ENCODE results near the gene NR1H2. TPM values are rescaled to one million over a fixed set of nuclear protein-coding genes. Genes with fewer than 3 reads are reported as not detected.

Gene NR1H2
- total RNA-seq, 4 donors from 2014 or later = 45.3 to 115 (median 61.4) TPM

DNA sequence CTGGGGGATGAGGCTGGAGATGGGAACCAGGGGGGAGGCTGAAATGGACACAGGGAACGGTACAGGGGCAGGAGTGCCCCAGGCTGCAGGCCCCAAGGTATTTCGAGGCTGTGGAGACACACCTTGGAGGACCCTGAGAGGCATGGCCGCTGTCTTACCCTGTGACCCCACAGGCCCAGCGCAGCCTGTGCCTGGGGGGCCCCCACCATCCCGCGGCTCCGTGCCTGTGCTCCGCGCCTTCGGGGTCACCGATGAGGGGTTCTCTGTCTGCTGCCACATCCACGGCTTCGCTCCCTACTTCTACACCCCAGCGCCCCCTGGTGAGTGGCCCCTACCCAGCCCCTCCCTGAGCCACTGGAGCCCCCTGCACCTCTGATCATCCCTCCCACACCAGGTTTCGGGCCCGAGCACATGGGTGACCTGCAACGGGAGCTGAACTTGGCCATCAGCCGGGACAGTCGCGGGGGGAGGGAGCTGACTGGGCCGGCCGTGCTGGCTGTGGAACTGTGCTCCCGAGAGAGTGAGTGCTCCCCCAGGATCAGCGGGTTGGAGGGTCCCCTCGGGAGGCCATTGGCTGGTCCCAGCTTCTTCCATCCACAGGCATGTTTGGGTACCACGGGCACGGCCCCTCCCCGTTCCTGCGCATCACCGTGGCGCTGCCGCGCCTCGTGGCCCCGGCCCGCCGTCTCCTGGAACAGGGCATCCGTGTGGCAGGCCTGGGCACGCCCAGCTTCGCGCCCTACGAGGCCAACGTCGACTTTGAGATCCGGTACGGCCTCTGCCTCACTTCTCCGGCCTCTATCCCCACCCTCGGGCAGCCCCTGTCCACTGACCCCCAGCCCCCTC, 25.6 kb downstream of the NR1H2 start:
- Histone ChIP-seq H3K9me3 (no peaks in the 10 kb centered on the region), H3K27ac (no peak overlapping the region), H3K4me1 (no peaks in the 10 kb centered on the region), H3K36me3 (no peaks in the 10 kb centered on the region), H3K27me3 (no peaks in the 10 kb centered on the region), H3K4me3 (no peak overlapping the region)
- no peak for DNase-seq
- intact Hi-C loops (cut with DNase I; ENCODE audit: low total_unique reads) = no loop called here
- TF ChIP-seq CTCF (IDR thresholded peaks at IDR 0.05) = no peak
- TF ChIP-seq POLR2A (IDR thresholded peaks at IDR 0.05) = no peak

DNA sequence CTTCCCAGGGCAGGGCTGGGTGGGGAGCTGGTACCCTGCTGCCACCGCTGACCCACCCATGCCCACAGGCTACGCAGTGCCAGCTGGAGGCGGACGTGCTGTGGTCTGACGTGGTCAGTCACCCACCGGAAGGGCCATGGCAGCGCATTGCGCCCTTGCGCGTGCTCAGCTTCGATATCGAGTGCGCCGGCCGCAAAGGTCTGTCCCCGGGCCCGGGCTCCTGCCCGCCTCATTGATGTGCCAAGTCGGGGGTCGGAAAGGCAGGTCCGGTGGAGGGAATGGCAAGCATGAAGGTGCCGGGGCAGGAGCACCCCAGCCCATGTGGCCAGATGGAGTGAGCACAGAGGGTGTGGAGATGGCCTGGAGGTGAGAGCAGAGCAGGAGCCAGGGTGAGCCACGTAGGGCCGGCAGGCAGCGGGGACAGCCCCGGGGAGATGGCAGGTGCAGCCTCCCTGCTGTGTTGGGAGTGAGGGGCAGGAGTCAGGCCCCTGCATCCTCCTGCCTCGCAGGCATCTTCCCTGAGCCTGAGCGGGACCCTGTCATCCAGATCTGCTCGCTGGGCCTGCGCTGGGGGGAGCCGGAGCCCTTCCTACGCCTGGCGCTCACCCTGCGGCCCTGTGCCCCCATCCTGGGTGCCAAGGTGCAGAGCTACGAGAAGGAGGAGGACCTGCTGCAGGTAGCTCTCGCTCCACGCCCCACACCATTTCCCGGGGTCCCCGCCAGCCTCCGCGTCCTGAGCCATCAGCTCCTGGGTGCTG, 26.5 kb downstream of the NR1H2 start:
- Histone ChIP-seq H3K4me1 (no peaks in the 10 kb centered on the region), H3K36me3 (no peaks in the 10 kb centered on the region), H3K4me3 (no peak overlapping the region), H3K9me3 (no peaks in the 10 kb centered on the region), H3K27me3 (no peaks in the 10 kb centered on the region), H3K27ac (no peak overlapping the region)
- DNase-seq = no peak
- TF ChIP-seq CTCF (IDR thresholded peaks at IDR 0.05) (no peak), POLR2A (IDR thresholded peaks at IDR 0.05) (no peak)
- intact Hi-C loops (cut with DNase I; ENCODE audit: low total_unique reads) = no loop called here

DNA sequence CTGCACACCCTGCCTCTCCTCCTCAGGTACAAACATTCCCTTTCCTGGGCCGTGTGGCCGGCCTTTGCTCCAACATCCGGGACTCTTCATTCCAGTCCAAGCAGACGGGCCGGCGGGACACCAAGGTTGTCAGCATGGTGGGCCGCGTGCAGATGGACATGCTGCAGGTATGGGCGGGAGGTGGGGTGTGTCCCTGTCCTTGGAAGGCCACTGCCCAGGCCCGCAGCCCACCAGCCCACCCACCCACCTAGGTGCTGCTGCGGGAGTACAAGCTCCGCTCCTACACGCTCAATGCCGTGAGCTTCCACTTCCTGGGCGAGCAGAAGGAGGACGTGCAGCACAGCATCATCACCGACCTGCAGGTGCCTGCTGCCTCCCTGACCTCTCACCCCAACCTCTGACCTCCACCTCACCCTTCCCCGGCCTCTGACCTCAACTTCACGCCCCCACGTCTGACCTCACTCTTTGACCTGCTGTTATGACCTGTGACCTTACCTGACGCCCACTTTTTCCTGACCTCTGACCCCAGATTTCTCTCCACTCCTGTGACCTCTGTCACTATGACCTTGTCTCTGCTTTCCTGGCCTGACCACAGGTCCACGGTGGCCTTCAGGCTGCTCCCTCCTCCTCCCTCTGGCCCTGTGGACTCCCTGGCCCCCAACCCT, 30.0 kb downstream of the NR1H2 start:
- intact Hi-C loops (cut with DNase I; ENCODE audit: low total_unique reads) = no loop called here
- H3K36me3 ChIP-seq = no peaks in the 10 kb centered on the region
- no peak for DNase-seq

DNA sequence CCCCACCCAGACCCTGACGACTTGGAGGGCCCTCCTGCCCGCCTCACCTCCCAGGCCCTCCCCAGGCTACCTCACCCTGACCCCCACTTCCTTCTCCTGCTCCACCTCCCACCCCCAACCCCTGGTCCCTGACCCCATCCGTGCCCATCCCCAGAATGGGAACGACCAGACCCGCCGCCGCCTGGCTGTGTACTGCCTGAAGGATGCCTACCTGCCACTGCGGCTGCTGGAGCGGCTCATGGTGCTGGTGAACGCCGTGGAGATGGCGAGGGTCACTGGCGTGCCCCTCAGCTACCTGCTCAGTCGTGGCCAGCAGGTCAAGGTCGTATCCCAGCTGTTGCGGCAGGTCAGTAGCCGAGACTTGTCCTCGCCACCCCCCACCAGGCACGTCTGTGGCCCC, 30.6 kb downstream of the NR1H2 start:
- H3K9me3 ChIP-seq = no peaks in the 10 kb centered on the region
- no peak for TF ChIP-seq POLR2A (IDR thresholded peaks at IDR 0.05)
- TF ChIP-seq CTCF (IDR thresholded peaks at IDR 0.05) = no peak
- H3K27ac ChIP-seq = no peak overlapping the region
- H3K4me1 ChIP-seq = no peaks in the 10 kb centered on the region
- no peak for DNase-seq
- no peak overlapping the region for H3K4me3 ChIP-seq
- H3K36me3 ChIP-seq = no peaks in the 10 kb centered on the region
- intact Hi-C loops (cut with DNase I; ENCODE audit: low total_unique reads) = no loop called here
- H3K27me3 ChIP-seq = no peaks in the 10 kb centered on the region

More for the DNA sequence above, 30.0 kb downstream of the NR1H2 start:
- no peak for TF ChIP-seq POLR2A (IDR thresholded peaks at IDR 0.05)
- TF ChIP-seq CTCF (IDR thresholded peaks at IDR 0.05) = no peak
- no peaks in the 10 kb centered on the region for H3K9me3 ChIP-seq
- no peaks in the 10 kb centered on the region for H3K4me1 ChIP-seq
- no peak overlapping the region for H3K27ac ChIP-seq
- no peak overlapping the region for H3K4me3 ChIP-seq
- no peaks in the 10 kb centered on the region for H3K27me3 ChIP-seq

Data from uterus (tissue), 4 donors.